ENCODE results near the gene GFOD1. TPM values are rescaled to one million over a fixed set of nuclear protein-coding genes. Genes with fewer than 3 reads are reported as not detected.

Gene GFOD1
- total and polyA plus RNA-seq, 4 donors = 2.6 to 16.8 (median 5.0) TPM

GRCh38 chr6:13400772-13401171, 86.6 kb downstream of the GFOD1 start (continued):
- TF ChIP-seq ZBTB33 (IDR thresholded peaks at IDR 0.05) (no peak), HNF4G (IDR thresholded peaks at IDR 0.05) (no peak), JUND (IDR thresholded peaks at IDR 0.05) (no peak), SP1 (IDR thresholded peaks at IDR 0.05) (no peak)

GRCh38 chr6:13398421-13398994, 88.9 kb downstream of the GFOD1 start:
- TF ChIP-seq HNF4G (IDR thresholded peaks at IDR 0.05) = no peak
- TF ChIP-seq TAF1 (conservative IDR thresholded peaks at IDR 0.05) = no peak
- TF ChIP-seq GABPA (IDR thresholded peaks at IDR 0.05 in 1 of 2, conservative IDR thresholded peaks at IDR 0.05 in 1 of 2) = no peak
- no peak for TF ChIP-seq FOXA2 (IDR thresholded peaks at IDR 0.05)
- no peak for TF ChIP-seq MAX (IDR thresholded peaks at IDR 0.05)
- TF ChIP-seq RAD21 (IDR thresholded peaks at IDR 0.05) = no peak
- TF ChIP-seq ATF3 (IDR thresholded peaks at IDR 0.05) = no peak
- TF ChIP-seq RXRA (IDR thresholded peaks at IDR 0.05) = no peak
- TF ChIP-seq HNF4A (conservative IDR thresholded peaks at IDR 0.05) = no peak
- no peak for TF ChIP-seq CTCF (IDR thresholded peaks at IDR 0.05; ENCODE audit: low read depth, low read length, missing input control)
- no peak for TF ChIP-seq JUND (IDR thresholded peaks at IDR 0.05)
- TF ChIP-seq EGR1 (IDR thresholded peaks at IDR 0.05; ENCODE audit: low read depth in 2 of 2) = no peak
- TF ChIP-seq FOXA1 (IDR thresholded peaks at IDR 0.05) = no peak
- H3K4me3 ChIP-seq (ENCODE audit: low read depth in 1 of 3, low read length in 3 of 3) = no peak overlapping the region
- no peaks in the 10 kb centered on the region for H3K9me3 ChIP-seq (ENCODE audit: control insufficient read depth in 4 of 4, low read length in 3 of 4)
- H3K27me3 ChIP-seq (ENCODE audit: control insufficient read depth in 4 of 4, insufficient read depth in 4 of 4, low read length in 3 of 4) = no peaks in the 10 kb centered on the region
- 89% methylated on average over 9 of the region's 9 CpGs for WGBS
- no peaks in the 10 kb centered on the region for H3K36me3 ChIP-seq (ENCODE audit: control insufficient read depth in 4 of 4, insufficient read depth in 3 of 4, low read depth in 1 of 4, low read length in 3 of 4)
- peaks cover 3 to 17% (median 6%) of the 10 kb centered on the region in 4 donors for H3K4me1 ChIP-seq (ENCODE audit: control insufficient read depth in 4 of 4, insufficient read depth in 4 of 4, low read length in 3 of 4)
- no peak for DNase-seq (ENCODE audit: low spot score)
- no peak overlapping the region for H3K27ac ChIP-seq (ENCODE audit: low read depth in 1 of 2, low read length in 2 of 2)
- H3K9ac ChIP-seq (ENCODE audit: low read depth in 1 of 2, low read length in 2 of 2) = no peak overlapping the region

- no peak for DNase-seq (ENCODE audit: low spot score)
- no peaks in the 10 kb centered on the region for H3K27me3 ChIP-seq (ENCODE audit: control insufficient read depth in 4 of 4, insufficient read depth in 4 of 4, low read length in 3 of 4)
- H3K4me1 ChIP-seq (ENCODE audit: control insufficient read depth in 4 of 4, insufficient read depth in 4 of 4, low read length in 3 of 4) = peaks cover 3 to 17% (median 6%) of the 10 kb centered on the region in 4 donors
- no peaks in the 10 kb centered on the region for H3K36me3 ChIP-seq (ENCODE audit: control insufficient read depth in 4 of 4, insufficient read depth in 3 of 4, low read depth in 1 of 4, low read length in 3 of 4)
- H3K9me3 ChIP-seq (ENCODE audit: control insufficient read depth in 4 of 4, low read length in 3 of 4) = no peaks in the 10 kb centered on the region
- WGBS = 73% methylated on average over 6 of the region's 6 CpGs
- no peak overlapping the region for H3K9ac ChIP-seq (ENCODE audit: low read depth in 1 of 2, low read length in 2 of 2)
- H3K4me3 ChIP-seq (ENCODE audit: low read depth in 1 of 3, low read length in 3 of 3) = no peak overlapping the region
- H3K27ac ChIP-seq (ENCODE audit: low read depth in 1 of 2, low read length in 2 of 2) = no peak overlapping the region
- no peak for TF ChIP-seq FOXA1 (IDR thresholded peaks at IDR 0.05)
- no peak for TF ChIP-seq SP1 (IDR thresholded peaks at IDR 0.05)
- no peak for TF ChIP-seq EGR1 (IDR thresholded peaks at IDR 0.05; ENCODE audit: low read depth in 2 of 2)
- TF ChIP-seq ATF3 (IDR thresholded peaks at IDR 0.05) = no peak
- TF ChIP-seq HNF4A (conservative IDR thresholded peaks at IDR 0.05) = no peak
Observed at GRCh38 chr6:13398069-13398381, 89.4 kb downstream of the GFOD1 start.
